Peyer's patch (tissue), 4 donors: Measurements from ENCODE around the gene NTF3. TPM values are rescaled to one million over a fixed set of nuclear protein-coding genes. Genes with fewer than 3 reads are reported as not detected.

ENCODE experiments used
- DNase-seq, 3 donors: peaks; one replicate each; pipeline ENCODE4 v3.0.0-alpha.2; 2017 to 2019
- H3K27ac ChIP-seq, 4 donors: fragments of 200-600 bp; sonication (generic); one replicate each; pipeline ENCODE4 v1.5.1; 2016 to 2019
- H3K27me3 ChIP-seq, 2 donors: fragments of 200-600 bp; sonication (generic); one replicate each; pipeline ENCODE4 v1.5.1; 2019
- H3K36me3 ChIP-seq, 3 donors: fragments of 200-600 bp; sonication (generic); one replicate each; pipeline ENCODE4 v1.5.1; 2016 to 2019
- H3K4me1 ChIP-seq, 4 donors: fragments of 200-600 bp; sonication (generic); one replicate each; pipeline ENCODE4 v1.5.1; 2016 to 2019
- H3K4me3 ChIP-seq, 4 donors: fragments of 200-600 bp; sonication (generic); 1 replicate in 3 of 4; 2 replicates in 1 of 4; pipeline ENCODE4 v1.5.1; 2016 to 2019; ENCODE audit warnings: mild to moderate bottlenecking in 1 of 4
- H3K9me3 ChIP-seq, 4 donors: fragments of 200-600 bp; sonication (generic); one replicate each; pipeline ENCODE4 v1.5.1; 2016 to 2019; ENCODE audit warnings: mild to moderate bottlenecking in 1 of 4
- CTCF ChIP-seq, 6 experiments: fragments of 450-650 bp in 4 of 6; fragments of 200-600 bp in 2 of 6; sonication (generic) in 1 of 6; IDR thresholded peaks; one replicate each; pipeline ENCODE4 v1.5.1; 2017 to 2019; ENCODE audit warnings: antibody characterized with exemption in 6 of 6, mild to moderate bottlenecking in 3 of 6, moderate library complexity in 1 of 6
- POLR2A ChIP-seq, 2 donors: fragments of 450-650 bp; IDR thresholded peaks; one replicate each; pipeline ENCODE4 v1.5.1; 2017; ENCODE audit warnings: antibody characterized with exemption in 2 of 2, mild to moderate bottlenecking in 2 of 2, moderate library complexity in 2 of 2
- total RNA-seq, 4 donors: library from RNA; depleted of rRNA; stranded (reverse); fragments of >200 nt; gene quantifications; one replicate each; pipeline ENCODE4 v1.1.0, GENCODE V29; 2016

NTF3 gene
- total RNA-seq, 4 donors from 2014 or later = 1.4 TPM; not detected in 3

- Histone ChIP-seq H3K9me3 (no peaks in the 10 kb centered on the region), H3K27ac (no peak overlapping the region), H3K36me3 (no peaks in the 10 kb centered on the region), H3K4me3 (no peak overlapping the region), H3K27me3 (no peaks in the 10 kb centered on the region), H3K4me1 (no peaks in the 10 kb centered on the region)
- TF ChIP-seq POLR2A (IDR thresholded peaks at IDR 0.05) (no peak), CTCF (IDR thresholded peaks at IDR 0.05) (no peak)
- no peak for DNase-seq
Measured at GRCh38 chr12:5518584-5519365, 86.9 kb downstream of the NTF3 start.

DNA sequence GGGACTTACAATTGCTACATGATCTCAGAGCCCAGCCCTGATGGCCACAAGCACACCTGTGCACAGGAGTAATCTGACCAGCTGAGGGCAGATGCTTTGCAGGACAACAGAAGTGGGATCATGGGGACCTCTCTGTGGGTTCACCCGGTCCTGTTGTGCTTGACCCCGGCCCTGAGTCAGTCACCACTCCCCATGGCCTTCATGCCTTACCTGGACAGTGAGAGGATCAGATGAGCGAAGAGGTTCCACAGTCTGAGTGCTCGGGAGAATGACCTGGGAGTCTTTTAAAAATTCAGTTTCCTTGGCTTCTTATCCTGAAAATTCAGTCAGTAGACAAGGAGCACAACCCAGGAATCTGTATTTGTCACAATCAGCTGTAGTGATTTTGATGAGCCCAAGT, 88.1 kb downstream of the NTF3 start:
- no peak overlapping the region for H3K27ac ChIP-seq
- H3K4me1 ChIP-seq = no peaks in the 10 kb centered on the region
- TF ChIP-seq POLR2A (IDR thresholded peaks at IDR 0.05) (no peak), CTCF (IDR thresholded peaks at IDR 0.05) (no peak)
- no peaks in the 10 kb centered on the region for H3K9me3 ChIP-seq
- no peaks in the 10 kb centered on the region for H3K27me3 ChIP-seq
- H3K4me3 ChIP-seq = no peak overlapping the region
- DNase-seq = no peak
- H3K36me3 ChIP-seq = no peaks in the 10 kb centered on the region

- Histone ChIP-seq H3K36me3 (no peaks in the 10 kb centered on the region), H3K4me1 (no peaks in the 10 kb centered on the region), H3K9me3 (no peaks in the 10 kb centered on the region), H3K27me3 (no peaks in the 10 kb centered on the region), H3K27ac (no peak overlapping the region), H3K4me3 (no peak overlapping the region)
- TF ChIP-seq CTCF (IDR thresholded peaks at IDR 0.05) = no peak
- no peak for TF ChIP-seq POLR2A (IDR thresholded peaks at IDR 0.05)
- DNase-seq = no peak
Measured at GRCh38 chr12:5520831-5521230, 88.9 kb downstream of the NTF3 start.

GRCh38 chr12:5521456-5522325, 89.8 kb downstream of the NTF3 start:
- DNase-seq = no peak

More at GRCh38 chr12:5521456-5522325, 89.8 kb downstream of the NTF3 start:
- Histone ChIP-seq H3K4me3 (no peak overlapping the region), H3K36me3 (no peaks in the 10 kb centered on the region), H3K9me3 (no peaks in the 10 kb centered on the region), H3K27ac (no peak overlapping the region), H3K27me3 (no peaks in the 10 kb centered on the region), H3K4me1 (no peaks in the 10 kb centered on the region)
- TF ChIP-seq CTCF (IDR thresholded peaks at IDR 0.05) (no peak), POLR2A (IDR thresholded peaks at IDR 0.05) (no peak)
